CD4-positive, alpha-beta T cell treated with Interleukin-4 for 1 hour (primary cell): ENCODE measurements around the gene TATDN2.
A peak's percentile ranks its signal among the peaks of the same experiment; 100 is the strongest.
"Not testable (repeated sequence)": the region's sequence is repeated elsewhere in the genome, so short reads cannot be mapped to it uniquely, and the experiment has no call there.

Source experiments
- DNase-seq, 2 donors: peaks; one replicate each; pipeline ENCODE4 v3.0.0-alpha.2; 2020 to 2022

The TATDN2 gene

DNA sequence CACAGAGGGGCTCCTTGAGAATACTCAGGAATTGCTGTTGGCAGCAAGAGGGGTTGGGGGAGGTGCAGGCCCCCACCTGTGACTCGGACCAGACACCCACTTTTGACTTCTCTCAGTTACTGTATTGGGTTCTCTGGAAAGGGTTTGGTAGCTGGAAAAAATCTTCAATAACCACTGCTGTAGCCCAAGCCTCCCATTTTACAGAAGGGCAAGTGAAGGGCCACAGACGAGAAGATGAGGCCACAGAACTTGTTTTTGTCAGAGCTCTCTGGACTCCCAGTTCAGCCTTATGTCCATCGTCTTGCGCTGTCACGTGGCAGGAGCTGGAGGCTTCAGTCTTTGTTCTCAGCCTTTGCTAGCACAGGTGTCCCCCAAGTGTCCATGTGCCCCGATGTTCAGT lies 12.7 kb upstream of the TATDN2 start:
- no peak for DNase-seq

- peak; percentile 70 for DNase-seq
Observed at GRCh38 chr3:10238345-10239183, 9.7 kb upstream of the TATDN2 start.

DNA sequence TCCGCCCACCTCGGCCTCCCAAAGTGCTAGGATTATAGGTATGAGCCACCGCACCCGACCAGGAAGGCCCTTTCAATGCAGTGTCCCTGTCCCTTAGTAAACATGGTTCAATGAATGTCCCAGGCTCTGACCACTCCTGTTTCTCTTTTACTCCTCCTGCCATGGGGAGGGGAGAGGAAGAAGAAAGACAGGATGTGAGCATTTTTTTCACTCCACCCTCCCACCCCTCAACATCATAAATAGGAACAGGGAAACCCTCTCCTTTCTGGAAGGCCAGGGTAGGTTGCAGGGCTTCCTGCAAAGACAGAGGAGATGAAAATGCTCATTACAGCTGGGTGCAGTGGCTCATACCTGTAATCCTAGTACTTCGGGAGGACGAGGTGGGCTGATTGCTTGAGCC lies 7.5 kb upstream of the TATDN2 start:
- DNase-seq: no peak

- DNase-seq: peak; percentile 66 to 78
Observed at GRCh38 chr3:10242182-10243065, 5.8 kb upstream of the TATDN2 start.

GRCh38 chr3:10244009-10244408 lies 4.2 kb upstream of the TATDN2 start:
- DNase-seq: no peak

- DNase-seq: no peak
Observed at GRCh38 chr3:10245081-10245712, 3.1 kb upstream of the TATDN2 start.

GRCh38 chr3:10247679-10248183 lies 528 bp upstream of the TATDN2 start:
- DNase-seq: no peak

DNA sequence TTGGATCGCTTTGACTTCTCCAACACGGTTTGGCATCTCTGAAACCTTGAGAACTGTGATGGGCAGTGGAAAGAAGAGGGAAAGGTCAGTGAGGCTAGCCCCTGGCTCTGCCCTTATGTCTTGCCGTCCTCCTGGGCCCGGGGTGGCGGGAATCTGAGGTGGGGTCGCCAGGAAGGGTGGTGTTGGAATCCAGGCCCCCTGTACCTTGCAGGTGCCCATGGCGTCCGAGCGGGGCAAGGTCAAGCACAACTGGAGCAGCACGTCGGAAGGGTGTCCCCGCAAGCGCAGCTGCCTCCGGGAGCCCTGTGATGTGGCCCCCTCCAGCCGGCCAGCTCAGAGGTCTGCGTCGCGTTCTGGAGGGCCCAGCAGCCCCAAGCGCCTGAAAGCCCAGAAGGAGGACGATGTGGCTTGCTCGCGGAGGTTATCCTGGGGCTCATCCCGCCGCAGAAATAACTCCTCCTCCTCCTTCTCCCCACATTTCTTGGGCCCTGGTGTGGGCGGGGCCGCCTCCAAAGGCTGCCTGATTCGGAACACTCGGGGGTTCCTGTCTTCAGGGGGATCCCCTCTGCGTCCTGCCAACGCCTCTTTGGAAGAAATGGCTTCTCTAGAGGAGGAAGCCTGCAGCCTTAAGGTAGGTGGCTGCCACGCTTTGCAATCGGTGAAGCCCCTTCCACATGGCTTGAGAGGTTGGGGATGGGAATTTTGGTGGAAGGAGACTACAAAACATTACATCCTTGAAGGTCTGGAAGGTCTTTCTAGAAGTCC lies 907 bp downstream of the TATDN2 start:
- peak; percentile 38 to 61 for DNase-seq

DNA sequence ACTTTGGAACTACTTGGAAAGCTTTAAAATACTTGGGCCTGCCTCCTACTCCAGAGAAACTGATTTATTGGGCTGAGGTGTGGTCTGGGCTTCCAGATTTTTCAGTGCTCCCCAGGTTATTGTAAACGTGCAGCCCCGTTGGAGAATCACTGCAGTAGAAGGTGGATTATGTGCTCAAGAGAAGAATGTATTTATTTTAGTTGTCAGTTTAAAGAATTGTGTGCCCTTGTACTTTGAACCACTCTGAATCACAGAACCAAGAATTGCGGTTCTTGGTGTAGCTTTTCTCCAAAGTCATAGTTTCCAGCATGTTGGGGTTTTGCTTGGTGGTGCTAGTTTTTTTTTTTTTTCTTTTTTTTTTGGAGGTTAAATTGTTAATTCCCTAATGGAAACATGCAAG lies 1.6 kb downstream of the TATDN2 start:
- DNase-seq: no peak

DNA sequence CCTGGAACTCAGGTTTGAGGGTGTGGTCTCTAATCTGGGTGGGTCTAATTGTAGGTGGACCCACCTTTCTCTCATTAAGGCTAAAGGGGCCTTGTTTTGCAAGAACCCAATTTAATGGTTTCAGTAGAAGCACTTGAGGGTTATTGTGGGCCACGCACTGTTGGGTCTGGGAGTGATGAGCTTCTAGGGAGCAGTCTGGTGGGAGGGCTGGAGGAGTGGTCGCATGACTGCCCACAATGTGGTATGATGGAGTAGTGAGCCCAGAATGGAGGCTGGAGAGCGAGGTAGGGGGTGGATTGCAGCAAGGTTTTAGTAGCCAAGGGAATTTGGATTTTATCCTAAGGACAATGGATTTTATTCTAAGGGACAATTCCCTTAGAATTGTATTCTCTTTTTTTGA lies 2.7 kb downstream of the TATDN2 start:
- DNase-seq: no peak

DNA sequence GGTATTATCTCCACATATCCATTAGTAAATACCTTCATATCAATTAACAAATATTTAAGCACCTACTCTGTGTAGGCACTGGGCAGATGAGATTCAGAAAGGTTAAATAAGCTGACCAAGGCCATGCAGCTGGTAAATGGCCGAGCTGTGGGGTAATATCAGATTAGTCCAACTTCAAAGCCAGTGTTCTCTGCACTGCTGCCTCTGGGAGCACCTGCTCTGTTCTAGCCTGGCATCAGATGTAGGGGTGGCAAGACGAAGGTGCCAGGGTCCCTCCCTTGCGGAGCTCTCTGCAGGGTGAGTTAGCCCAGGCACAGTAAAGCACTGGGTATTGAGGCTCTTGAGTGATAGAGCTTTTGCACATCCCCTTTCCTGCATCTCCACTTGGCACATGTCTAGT lies 5.5 kb downstream of the TATDN2 start:
- no peak for DNase-seq

GRCh38 chr3:10255835-10256234 lies 7.6 kb downstream of the TATDN2 start:
- DNase-seq: no peak

DNA sequence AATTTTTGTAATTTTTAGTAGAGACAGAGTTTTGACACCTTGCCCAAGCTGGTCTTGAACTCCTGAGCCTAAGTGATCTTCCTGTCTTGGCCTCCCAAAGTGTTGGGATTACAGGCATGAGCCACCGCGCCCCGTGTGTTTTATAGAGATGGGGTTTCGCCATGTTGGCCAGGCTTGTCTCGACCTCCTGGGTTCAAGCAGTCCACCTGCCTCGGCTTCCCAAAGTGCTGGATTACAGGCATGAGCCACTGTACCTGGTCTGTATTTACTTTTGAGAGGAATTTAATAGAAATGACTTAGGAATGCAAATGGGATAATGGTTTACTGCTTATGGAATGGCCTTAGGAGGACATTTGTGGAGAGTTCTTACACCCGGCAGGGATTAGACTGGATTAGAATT lies 10.8 kb downstream of the TATDN2 start:
- DNase-seq: no peak

GRCh38 chr3:10259798-10260197 lies 11.5 kb downstream of the TATDN2 start:
- DNase-seq: no peak

DNA sequence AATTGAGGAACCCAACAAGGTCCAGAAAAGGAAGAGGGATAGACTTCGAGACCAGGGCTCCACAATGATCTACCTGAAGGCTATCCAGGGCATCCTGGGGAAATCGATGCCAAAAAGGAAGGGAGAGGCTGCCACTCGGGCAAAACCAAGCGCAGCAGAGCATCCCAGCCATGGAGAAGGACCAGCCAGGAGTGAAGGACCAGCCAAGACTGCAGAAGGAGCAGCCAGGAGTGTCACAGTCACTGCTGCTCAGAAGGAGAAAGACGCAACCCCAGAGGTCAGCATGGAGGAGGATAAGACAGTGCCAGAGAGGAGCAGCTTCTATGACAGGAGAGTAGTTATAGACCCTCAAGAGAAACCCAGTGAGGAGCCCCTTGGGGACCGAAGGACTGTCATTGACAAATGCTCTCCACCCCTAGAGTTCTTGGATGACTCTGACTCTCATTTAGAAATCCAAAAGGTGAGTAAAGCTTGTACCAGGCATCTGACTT lies 12.0 kb downstream of the TATDN2 start:
- DNase-seq: no peak

GRCh38 chr3:10262027-10262426 lies 13.8 kb downstream of the TATDN2 start:
- no peak for DNase-seq

DNA sequence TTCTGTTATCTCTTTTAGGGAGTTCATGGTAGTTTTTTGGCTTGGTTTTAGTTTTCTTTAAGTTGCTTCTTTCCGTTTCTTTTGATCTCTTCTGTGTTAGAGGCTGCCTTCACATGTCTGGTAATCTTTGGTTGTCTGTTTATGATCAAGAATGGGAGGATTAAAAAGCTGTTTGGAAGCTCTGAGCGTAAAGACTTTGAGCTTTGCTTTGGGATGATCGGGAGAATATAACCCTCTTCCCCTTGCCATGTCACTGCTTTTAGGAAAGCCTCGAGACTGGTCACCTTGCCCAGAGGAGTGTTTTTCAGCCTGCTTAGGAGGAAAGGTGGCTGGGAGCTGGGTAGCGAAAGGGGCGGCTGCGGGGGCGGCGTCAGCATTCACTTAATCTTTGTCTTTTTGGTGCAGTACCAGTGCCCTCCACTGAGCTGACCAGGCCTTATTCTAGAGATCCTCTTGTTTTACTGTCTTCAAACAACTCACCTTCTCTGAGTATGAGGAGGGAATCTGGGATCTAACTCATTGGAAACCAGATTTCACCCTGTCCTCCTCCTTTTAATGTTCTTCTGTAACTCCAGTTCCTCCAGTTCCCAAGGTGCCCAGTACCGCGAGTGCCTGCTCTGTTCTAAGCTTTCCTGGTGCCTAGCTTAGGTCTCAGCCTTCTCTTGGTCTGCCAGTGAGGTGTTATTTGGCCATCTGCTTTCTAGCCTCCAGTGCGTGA lies 15.5 kb downstream of the TATDN2 start:
- peak; percentile 61 to 75 for DNase-seq

DNA sequence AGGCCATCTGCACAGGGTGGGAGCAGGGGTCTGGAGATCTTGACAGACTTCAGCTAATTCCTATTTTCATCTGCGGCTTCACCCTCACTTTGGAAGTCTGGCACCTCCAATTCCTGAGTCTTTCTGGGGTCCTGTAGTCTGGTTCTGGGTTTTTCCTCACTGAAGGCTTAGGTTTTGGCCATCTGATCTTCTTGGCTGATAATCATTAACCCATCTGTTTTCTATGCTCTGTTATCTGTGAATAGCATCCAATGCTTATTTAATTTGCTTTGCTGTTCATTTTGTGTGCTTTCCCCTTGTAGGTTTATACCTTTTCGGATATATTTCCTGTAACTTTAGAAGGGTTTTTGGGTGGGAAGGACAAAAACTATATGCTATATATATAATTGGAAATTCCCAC lies 17.6 kb downstream of the TATDN2 start:
- DNase-seq: no peak

DNA sequence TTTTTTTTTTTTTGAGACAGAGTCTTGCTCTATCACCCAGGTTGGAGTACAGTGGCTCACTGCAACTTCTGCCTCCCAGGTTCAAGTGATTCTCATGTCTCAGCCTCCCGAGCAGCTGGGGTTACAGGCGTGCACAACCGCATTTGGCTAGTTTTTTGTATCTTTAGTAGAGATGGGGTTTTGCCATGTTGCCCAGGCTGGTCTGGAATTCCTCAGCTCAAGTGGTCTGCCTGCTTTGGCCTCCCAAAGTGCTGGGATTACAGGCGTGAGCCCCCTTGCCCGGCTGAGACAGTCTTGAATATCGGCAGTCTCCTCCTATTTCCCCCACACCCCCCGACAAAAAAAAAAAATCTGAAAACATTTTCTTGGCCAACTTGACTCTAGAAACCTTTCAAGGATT lies 18.7 kb downstream of the TATDN2 start:
- DNase-seq: not testable (repeated sequence)

- DNase-seq: no peak
Observed at GRCh38 chr3:10268116-10268515, 19.9 kb downstream of the TATDN2 start.

- no peak for DNase-seq
Observed at GRCh38 chr3:10268930-10269329, 20.7 kb downstream of the TATDN2 start.

DNA sequence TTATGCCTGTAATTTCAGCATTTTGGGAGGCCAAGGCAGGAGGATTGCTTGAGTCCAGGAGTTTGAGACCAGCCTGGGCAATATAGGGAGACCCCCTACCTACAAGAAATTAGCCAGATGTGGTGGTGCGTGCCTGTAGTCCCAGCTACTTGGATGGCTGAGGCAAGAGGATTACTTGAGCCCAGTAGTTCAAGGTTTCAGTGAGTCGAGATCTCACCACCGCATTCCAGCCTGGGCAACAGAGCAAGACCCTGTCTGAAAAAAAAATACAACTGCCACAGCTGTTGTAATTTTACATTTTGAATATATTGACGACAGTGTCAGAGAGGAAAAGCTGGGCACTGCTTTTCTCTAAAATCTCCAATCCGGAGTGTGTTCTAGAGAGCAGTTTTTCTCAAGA lies 21.2 kb downstream of the TATDN2 start:
- DNase-seq: no peak
